Measurements from ENCODE around the gene SPAG16.

Gene SPAG16

DNA sequence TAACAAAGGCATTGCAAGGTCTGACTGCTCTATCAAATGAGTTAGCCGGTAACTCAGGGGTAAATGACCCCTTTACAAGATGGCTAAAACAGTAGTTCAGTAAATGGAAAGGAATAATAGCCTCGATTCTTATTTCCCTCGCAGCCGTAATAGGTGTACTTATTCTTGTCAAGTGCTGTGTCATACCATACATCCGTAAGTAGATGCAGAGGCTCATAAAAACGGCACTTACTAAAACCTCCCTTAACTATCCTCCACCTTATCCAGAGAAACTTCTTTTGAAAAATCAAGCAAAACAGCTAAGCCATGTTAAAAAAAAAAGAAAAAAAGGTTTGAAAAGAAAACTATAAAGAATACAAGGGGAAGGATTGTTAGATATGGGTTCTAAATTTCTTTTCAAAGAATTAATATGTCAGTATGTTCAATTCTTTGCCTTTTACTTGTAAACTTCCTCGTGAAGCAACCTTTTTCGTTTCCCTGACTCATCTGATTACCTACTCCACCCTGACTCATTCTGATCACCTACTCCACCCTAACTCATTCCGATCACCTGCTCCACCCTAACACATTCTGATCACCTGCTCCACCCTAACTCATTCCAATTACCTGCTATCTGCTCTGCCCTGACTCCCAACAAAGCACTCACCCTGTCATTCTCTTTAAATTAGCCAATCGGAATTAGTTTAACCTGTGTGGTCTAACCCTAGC lies 127.5 kb downstream of the SPAG16 start:
- no peak for DNase-seq

DNA sequence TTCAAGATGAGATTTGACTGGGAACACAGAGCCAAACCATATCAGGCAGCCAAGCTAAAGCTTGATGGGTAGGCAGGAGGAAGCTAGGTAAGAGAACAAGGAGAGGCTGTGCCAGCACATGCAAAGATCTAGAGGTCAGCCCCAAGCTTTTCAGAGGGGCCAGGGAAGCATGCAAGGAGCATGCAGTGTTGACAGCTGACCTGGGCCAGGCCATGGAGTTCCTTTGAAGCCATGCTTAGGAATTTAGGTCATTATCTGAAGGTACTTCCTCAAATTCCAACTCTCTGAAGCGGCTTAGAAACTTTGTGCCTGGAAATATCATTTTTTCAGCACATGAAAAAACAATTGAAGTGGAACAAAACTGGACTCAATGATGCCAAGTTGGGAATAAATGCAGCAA lies 130.8 kb downstream of the SPAG16 start:
- no peak for DNase-seq

DNA sequence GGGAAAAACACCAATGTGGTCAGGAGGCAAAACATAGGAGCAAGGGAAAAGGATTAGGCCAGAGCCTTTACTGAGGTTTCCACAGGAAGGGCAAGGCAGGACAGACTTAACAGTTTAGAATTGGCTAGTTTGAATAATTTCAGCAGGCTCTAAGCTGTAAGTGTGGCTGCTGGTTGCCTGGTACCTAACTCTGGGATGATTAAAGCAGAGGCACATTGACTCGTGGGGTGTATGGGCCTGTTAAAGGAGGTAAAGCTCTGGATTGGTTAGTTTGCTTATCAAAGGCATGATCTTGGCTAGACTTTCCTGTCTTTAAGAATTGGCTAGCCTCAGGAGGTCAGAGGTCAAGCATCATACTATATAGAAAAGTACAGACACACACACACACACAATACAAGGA lies 132.6 kb downstream of the SPAG16 start:
- DNase-seq, result no peak

DNA sequence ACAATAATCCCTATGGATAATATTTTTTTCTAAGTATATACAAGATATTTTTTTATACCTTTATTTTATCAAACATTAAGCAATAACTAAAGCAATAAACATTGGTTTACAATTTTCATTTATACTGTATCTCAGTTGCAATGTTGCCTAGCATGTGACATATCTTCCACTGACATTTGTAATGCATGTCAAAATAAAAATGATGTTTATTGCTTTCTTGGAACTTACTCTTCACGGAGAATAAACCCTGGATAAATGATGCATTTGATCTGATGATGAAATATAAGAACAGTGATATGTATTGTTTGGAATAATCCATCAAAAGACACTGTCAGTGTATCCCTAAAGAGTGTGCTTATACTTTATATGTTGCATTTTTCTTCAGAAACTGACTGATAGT lies 135.7 kb downstream of the SPAG16 start:
- no peak for DNase-seq

DNA sequence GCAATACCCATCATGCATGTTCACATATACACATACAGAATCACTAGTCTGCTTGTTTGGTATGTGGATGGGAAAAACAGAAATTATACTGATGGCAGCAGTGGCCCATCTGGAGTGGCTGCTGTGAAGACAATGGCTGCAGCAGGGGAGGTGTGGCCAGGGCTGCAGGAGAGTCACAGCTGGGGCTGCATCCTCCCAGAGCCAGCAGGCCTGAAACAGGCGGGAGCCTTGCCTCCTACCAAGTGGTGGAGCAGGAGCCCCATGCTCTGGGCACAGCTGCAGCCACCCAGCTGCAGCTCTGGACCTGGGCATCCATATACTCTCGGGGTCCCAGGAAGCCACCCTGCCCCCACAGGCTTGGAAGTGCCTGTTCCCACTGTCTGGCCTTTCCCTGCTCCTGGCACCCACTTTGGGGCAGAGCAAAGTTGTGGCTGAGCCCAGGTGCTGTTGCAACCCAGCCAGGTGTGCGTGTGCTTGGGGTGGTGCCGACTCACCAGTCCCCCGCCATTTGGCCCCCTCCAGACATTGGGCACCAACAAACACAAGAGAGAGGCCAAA lies 136.6 kb downstream of the SPAG16 start:
- no peak for DNase-seq

DNA sequence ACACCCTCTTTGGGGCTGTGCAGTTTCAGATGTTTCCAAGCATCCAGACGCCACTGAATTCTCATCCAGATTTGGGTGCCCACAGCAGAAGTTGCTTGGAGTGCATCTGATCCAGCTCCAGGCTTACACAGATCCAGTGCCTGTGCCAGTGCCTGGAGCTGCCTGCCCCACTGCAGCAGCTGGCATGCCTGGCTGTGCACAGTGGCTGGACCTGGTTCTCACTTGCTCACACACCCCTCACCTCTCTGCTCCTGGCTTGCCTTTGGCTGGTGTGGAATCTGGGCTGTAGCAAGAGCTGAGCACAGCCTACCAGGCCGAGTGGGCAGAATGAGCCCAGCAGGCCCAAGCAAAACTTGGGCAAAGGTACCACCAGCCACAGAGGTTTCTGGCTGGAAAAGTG lies 137.9 kb downstream of the SPAG16 start:
- DNase-seq, result no peak

DNA sequence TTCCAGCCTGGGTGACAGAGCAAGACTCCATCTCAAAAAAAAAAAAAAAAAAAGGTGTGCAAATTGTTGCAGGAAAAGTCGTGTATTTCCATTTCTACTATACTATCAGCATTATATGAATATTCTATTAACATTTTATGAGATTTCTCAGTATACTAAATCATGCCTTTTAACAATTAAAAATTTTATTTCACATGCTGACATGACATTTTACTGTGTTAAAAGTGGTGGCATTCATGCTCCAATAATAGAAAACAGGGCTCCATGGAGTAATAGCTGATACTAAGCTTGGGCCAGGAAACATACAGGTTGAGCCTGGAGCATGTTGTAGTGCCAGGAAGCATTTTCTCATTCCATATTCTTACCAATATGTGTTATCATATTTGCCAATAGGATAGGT lies 141.4 kb downstream of the SPAG16 start:
- no peak for DNase-seq

DNA sequence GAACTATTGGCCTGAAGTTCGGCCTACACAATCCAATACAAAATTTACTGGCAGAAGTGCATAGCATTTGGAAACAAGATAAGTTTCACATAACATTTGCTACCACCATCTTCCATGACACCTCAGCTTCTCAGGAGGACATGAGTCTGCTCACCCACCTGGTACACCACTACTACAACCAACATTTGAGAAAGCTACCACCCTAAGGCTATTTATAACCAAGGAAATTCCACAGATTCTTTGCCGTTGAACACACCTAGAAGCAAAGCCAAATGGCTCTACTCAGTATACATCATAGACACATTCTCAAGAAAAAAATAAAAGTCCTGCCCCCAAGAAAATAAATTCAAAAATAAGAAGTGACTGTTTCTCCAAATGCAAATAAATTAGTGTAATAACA lies 145.3 kb downstream of the SPAG16 start:
- no peak for DNase-seq

DNA sequence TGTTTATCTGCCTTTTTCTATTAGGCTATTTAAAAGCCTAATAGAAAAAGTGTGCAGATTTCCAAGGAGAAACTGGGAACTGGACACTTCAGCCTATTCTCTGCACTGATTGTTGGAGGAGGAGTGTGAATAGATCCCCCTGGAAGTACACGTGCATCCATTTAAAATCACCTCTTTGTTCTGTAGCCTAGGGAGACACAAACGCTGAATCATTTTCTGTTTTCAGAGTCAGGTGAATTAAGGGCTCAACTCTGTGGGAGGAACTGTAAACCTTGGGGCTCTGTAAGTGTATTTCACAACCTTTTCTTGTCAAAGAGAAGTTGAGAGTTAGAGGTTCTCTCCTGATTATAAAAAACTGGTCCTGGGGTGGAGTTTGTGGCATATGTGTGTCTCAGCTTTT lies 159.7 kb downstream of the SPAG16 start:
- DNase-seq, result no peak

DNA sequence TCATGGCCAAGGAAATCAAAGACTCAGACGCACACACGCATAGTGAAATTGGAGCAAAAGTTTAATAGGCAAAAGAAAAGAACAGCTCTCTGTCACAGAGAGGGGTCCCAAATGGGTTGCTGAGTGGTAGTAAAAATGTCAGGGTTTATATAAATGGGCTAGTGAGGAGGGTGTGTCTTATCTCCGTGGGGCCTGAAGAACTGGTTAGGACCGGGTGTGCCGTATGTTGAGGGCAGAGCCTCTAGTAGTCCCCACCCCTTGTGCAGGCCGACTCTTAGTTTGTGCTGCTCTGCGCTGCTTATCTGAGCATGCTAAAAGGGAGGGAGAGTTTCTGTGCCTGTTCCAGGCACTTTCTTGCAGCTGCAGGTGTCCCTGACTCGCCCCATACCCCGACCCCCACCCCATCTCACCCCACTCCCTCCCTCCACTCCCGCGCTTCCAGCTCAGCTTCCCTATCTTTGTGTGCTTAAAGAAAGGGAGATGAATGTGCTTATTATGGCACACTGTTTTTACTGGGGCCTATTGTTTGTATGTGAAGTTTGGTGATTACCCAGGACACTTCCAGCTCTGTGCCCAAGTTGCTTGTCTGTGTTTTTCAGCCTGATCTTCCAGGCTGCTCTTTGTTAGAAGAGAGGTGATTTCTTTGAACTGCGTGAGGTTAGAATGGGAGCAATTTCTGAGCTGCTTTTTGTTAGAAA lies 167.4 kb downstream of the SPAG16 start:
- DNase-seq, result no peak

DNA sequence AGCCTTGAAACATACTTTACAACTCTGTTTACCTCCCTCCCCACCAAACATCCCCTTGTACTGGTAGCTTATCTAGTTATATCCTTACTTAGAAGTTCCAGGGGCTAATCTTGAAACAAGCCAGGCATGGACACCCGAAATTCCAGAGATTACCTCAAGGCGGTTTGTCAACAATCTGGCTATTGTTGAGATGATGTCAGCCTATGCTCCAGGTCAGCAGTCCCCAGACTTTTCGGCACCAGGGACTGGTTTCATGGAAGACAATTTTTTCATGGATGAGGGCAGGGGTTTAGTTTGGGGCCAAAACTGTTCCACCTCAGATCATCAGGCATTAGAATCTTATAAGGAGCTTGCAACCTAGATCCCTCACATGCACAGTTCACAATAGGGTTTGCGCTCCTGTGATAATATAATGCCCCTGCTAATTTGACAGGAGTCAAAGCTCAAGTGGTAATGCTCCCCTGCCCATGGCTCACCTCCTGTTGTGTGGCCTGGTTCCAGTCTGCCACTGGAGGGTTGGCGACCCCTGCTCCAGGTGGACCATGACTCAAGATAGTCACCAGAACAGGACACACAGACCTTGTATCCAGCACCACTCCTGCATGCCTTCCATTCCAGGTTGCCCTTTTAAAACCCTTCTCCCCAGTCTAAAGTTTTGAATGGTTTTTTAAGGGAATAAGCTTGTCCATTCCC lies 171.2 kb downstream of the SPAG16 start:
- DNase-seq, result no peak

DNA sequence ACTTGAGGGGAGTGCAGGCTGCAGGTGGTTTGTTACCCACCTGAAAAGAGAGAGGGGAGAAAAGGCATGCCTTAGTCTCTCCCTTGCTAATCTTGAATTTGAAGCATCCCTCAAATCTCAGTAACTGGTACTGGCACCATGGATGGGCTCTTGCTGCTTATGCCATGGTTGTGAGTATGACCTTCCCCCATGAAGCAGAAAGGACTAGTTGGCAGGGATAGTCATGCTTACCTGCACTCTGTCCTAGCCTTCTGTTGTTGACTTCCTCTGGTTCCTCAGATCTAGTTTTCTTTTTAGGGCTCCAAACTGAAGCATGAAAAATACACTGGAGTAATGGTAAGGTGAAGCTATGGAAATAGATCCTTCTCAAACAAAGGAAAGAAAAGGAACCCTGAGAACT lies 191.2 kb downstream of the SPAG16 start:
- no peak for DNase-seq

DNA sequence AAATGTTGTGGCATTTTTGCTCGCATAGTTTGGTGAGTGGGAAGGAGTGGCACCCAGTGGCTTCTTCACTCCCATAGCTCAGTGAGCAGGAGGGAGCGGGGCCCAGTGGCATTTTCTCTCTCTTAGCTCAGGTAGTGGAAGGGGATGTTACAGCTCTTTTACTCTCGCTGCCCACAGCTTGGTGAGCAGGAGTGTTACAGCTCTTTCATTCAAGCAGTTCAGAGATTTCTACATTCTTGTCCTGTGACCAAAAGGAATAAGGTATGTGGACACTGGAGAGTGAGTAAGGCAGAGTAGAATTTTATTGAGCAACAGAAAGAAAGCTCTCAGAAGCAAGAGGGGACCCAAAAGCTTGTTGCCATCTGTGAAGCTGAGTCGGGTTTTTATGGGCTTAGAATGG lies 192.4 kb downstream of the SPAG16 start:
- DNase-seq, result no peak

DNA sequence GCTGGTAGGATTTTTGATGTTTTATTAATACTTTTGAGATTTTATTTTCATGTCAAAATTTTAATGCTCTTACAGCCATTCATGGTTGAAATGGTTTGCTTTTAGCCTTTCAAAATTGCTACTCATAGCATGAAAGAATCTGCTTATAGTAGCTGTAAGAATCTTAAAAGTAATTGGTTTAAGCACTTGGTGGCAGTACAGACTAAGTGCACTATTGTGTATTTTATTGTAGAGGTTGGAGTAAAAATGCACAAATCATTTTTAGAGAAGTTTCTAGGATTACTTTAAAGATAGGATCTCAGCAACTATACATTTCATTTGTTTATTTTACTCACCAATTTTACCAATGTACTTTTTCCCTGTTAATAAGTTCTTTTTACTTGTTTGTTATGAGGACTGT lies 205.8 kb downstream of the SPAG16 start:
- DNase-seq, result no peak

DNA sequence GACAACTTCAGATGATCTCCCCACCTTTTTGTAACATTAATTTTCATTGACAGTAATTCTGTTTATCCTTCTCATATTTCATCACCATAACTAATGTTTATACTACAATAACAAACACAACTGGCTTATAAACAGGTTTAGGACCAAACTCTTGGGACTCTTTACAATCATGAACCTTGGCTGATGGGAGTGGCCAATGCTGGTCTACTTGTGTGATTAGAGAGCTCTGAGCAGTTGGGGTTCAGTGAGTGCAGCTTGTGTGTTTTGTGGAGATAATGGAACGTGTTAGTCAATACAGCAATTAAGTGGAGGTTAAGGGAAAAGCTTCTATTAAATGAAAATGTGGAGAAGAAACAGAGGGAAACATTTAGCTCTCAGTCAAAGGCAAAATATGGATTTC lies 207.1 kb downstream of the SPAG16 start:
- no peak for DNase-seq

DNA sequence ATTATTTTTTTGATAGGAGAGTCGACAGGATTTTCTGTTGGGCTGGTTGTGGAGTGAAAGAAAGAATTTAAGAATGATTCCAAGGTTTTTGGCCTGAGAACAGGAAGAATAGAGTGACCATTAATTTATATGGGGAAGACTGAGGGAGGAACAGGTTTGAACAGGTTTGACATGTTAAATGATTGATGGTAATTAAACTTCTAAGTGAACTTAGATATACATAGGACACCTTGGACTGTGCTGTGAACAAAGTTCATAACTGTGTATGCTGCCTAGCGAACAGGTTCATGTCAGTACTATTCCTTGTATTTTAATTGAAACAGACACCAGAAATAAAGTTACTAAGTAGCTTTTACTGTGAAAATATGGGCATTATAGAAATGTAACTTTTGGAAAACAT lies 212.0 kb downstream of the SPAG16 start:
- no peak for DNase-seq

DNA sequence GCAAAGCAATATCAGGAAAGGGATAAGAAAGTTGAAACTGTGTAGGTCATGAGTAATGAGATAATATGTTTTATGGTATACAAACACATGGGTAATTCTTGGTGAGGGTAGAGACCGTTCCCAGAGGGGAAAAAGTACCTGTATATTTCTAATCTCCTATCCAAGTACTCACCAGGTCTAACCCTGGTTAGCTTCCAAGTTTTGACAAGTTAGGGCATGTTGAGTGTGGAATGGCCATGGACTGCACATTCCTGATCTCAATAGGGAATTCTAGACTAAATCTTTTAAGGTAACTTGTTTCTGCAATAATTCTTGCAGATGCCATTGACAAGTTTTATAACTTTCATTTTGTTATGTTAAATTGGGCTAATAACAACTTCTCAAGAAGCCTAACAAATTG lies 216.6 kb downstream of the SPAG16 start:
- DNase-seq, result no peak

DNA sequence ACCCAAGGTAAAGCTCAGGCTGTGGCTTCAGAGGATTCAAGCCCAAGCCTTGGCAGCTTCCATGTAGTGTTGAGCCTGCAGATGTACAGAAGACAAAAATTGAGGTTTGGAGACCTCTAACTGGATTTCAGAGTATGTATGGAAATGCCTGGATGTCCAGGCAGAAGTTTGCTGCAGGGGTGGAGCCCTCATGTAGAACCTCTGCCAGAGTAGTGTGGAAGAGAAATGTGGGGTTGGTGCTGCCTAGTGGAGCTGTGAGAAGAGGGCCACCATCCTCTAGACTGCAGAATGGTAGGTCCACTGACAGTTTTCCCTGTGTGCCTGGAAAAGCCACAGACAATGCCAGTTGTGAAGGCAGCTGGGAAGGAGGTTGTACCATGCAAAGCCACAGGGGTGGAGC lies 239.9 kb downstream of the SPAG16 start:
- DNase-seq, result no peak

DNA sequence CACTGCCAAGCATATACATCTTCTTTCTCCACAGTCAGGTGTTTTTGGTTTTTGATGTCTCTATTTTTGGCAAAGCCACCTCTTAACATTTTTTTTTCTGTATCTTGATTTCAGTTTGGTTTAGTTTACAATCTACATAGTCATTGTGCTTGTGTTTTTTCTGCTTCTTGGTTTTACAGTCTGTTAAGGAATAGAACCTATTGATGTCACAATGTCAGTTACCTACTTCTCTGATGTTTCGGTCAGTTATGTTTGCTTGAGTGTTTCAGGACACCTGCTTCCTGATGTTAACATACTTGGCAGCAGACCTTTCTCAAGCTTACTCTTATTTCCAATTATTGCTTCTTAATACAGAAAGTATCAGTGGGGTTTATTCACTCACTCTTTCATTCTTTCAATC lies 253.3 kb downstream of the SPAG16 start:
- no peak for DNase-seq

DNA sequence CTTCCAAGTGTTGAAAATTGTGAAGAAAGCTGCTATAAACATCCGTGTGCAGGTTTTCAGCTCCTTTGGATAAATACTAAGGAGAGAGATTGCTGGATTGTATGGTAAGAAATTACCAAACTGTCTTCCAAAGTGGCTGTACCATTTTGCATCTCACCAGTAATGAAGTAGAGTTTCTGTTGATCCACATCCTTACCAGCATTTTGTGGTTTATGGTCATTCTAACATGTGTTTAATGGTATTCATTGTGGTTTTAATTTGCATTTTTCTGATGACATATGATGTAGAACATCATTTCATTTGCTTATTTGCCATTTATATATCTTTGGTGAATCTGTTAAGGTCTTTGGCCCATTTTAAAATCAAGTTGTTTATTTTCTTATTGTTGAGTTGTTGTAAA lies 260.7 kb downstream of the SPAG16 start:
- no peak for DNase-seq

DNA sequence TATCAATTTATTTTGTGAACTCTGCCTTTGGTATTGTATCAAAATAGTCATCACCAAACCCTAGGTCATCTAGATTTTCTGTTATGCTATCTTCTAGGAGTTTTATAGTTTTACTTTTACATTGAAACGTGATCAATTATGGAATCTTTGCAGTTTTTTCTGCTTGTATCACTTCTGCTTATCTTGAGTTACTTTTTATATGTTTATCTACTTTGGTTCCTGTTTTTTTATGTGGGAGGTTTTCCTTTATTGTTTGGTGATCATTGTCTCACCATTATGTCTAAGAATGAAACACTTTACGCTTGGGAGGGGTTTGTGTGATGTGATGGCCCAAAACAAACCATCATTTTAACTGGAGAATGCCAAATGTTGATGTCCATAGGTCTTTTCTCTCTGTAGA lies 261.2 kb downstream of the SPAG16 start:
- no peak for DNase-seq

DNA sequence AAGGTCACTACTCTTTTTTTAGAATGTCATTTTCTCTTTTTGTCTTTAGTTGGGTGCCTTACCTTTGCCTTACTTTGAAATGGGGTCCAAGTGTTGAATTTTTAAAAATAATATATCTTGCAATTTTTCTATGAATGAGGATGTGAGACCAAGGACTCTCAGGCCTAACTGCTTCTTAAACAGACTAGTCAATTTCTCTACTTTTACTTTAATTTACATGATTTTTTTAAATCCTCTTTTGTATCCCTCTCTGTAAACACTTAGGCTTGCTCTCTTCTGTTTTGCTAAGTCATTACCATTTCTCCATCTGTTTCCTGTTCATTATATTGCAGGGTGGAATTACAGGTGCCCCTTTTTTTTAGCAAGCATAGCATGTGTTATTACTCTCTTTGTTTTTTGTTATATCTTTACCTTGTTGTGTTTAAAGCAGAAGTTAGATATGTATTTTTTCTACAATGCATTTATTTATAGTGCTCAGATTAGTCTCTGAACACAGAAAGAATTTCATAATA lies 261.8 kb downstream of the SPAG16 start:
- DNase-seq, result no peak

DNA sequence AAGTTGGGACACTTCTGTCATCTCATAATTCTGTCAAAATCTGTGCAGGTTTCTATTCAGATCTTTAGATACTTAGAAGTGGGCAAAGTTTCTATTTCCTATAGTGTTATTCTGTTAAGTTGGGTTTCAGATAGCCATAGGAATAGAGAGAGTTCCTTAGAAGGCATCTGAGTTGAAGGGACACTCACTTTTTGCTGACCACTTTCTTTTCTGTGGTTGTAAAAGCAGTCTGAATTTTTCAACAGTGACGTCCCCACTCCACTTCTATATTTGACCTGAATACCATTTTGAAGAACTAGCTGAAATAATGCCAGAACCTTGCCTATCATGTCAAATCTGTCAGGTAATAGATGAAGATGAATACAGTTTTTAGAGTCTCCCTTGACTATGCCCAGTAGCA lies 267.3 kb downstream of the SPAG16 start:
- no peak for DNase-seq

DNA sequence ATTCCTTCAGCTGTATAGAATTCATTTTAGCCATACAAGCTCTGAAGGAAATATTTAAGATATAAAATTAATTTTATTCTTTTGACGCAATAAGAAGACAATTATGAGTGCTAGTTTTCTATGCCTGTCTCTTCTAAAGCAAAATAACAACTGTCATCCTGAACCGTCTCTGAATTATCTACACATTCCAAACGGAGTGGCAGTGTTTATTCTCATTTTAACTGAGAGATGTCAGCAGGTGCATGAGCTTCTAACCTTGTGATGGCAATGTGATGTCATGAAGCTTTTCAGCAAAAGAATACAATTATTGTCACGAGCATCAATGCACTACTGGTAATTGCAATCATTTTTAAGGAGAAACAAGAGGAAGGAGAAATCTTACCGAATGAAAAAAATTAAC lies 274.8 kb downstream of the SPAG16 start:
- DNase-seq, result no peak
